Epithelial cell of proximal tubule (primary cell): Measurements from ENCODE around the gene GADL1. TPM values are rescaled to one million over a fixed set of nuclear protein-coding genes. Genes with fewer than 3 reads are reported as not detected.

ENCODE experiments used
- DNase-seq: peaks from one replicate; pipeline ENCODE4 v3.0.0-alpha.2; 2011; ENCODE audit warnings: low read depth
- H3K4me3 ChIP-seq: 2 replicates; pipeline ENCODE4 v1.5.1; 2011; ENCODE audit warnings: low read depth, mild to moderate bottlenecking, low read length
- CTCF ChIP-seq: conservative IDR thresholded peaks from 2 replicates; pipeline ENCODE4 v1.5.1; 2012; ENCODE audit warnings: low read depth, mild to moderate bottlenecking, low read length
- total RNA-seq: library from RNA; depleted of rRNA; stranded (reverse); fragments of >200 nt; gene quantifications from 2 replicates; pipeline ENCODE4 v1.2.3, GENCODE V29; 2015

GADL1 gene
- total RNA-seq, 1 donor from 2014 or later, result not detected

GRCh38 chr3:30711151-30711550 lies 183.3 kb downstream of the GADL1 start:
- no peak for TF ChIP-seq CTCF
- H3K4me3 ChIP-seq, result no peak overlapping the region
- no peak for DNase-seq

- H3K4me3 ChIP-seq, result no peak overlapping the region
- DNase-seq, result no peak
- no peak for TF ChIP-seq CTCF
These were observed 184.4 kb downstream of the GADL1 start for GRCh38 chr3:30710017-30710416.

GRCh38 chr3:30708472-30708871 lies 186.0 kb downstream of the GADL1 start:
- no peak overlapping the region for H3K4me3 ChIP-seq
- TF ChIP-seq CTCF, result no peak
- DNase-seq, result no peak

- no peak for DNase-seq
- TF ChIP-seq CTCF, result no peak
- H3K4me3 ChIP-seq, result no peak overlapping the region
These were observed 186.6 kb downstream of the GADL1 start for GRCh38 chr3:30707825-30708224.

- no peak overlapping the region for H3K4me3 ChIP-seq
- TF ChIP-seq CTCF, result no peak
- peak; percentile 77 for DNase-seq
These were observed 189.2 kb downstream of the GADL1 start for GRCh38 chr3:30704931-30705890.

- no peak for DNase-seq
- no peak overlapping the region for H3K4me3 ChIP-seq
- no peak for TF ChIP-seq CTCF
These were observed 191.5 kb downstream of the GADL1 start for GRCh38 chr3:30702828-30703397.
